BLaER1 (cell line): Measurements from ENCODE around the gene CASZ1.

ENCODE experiments used
- H3K27ac ChIP-seq: shearing (Covaris generic); formaldehyde crosslinking; 2 replicates; pipeline ENCODE4 v1.8.1; 2022
- H3K27me3 ChIP-seq: shearing (Covaris generic); formaldehyde crosslinking; 2 replicates; pipeline ENCODE4 v1.8.1; 2022
- H3K36me3 ChIP-seq: shearing (Covaris generic); formaldehyde crosslinking; 2 replicates; pipeline ENCODE4 v1.8.1; 2022
- H3K4me1 ChIP-seq: shearing (Covaris generic); formaldehyde crosslinking; 2 replicates; pipeline ENCODE4 v1.8.1; 2022
- H3K4me2 ChIP-seq: shearing (Covaris generic); formaldehyde crosslinking; 2 replicates; pipeline ENCODE4 v1.8.1; 2022
- H3K4me3 ChIP-seq: shearing (Covaris generic); formaldehyde crosslinking; 2 replicates; pipeline ENCODE4 v1.8.1; 2022
- H3K9ac ChIP-seq: shearing (Covaris generic); formaldehyde crosslinking; 2 replicates; pipeline ENCODE4 v1.8.1; 2022
- H3K9me3 ChIP-seq: shearing (Covaris generic); formaldehyde crosslinking; 2 replicates; pipeline ENCODE4 v1.8.1; 2022
- H4K20me1 ChIP-seq: shearing (Covaris generic); formaldehyde crosslinking; 2 replicates; pipeline ENCODE4 v1.8.1; 2022
- Cebpa-rat ChIP-seq: shearing (Covaris generic); IDR thresholded peaks from 2 replicates; pipeline ENCODE4 v1.8.1; 2022

CASZ1 gene

DNA sequence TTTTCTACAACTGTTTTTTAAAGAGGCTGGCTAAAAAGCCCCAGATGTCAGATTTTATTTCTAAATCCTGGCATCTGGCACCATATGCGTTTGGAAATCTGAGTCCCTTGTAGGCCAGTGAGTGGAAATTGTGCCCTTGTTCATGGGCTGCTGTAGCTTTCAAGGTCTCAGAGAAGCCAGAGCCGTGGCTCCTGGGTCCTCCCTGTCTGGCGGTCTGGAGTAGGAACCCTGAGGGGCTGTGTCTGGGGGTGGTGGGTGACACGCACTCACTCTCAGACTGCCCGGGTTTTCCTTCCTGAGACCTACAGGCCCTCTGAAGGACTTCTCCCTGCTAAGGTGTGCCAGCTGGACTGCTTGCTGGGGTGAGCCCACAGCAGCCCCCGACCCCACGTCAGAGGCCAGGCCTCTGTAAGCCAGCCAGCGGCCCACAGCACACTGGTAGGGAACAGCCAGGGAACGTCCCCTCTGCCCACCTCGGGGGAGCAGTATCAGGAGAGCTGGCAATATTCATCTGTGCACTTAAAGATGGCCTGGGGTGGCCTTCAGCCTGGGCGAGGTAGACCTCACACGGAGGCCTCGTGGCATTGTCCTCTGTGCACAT is 170.2 kb downstream of the CASZ1 start:
- H4K20me1 ChIP-seq, result no peaks in the 10 kb centered on the region
- H3K4me2 ChIP-seq, result no peak overlapping the region
- H3K27ac ChIP-seq, result 0 out of 2 replicates have a peak overlapping the region, but pooled peaks have one; percentile 35
- no peaks in the 10 kb centered on the region for H3K9me3 ChIP-seq
- no peak overlapping the region for H3K4me3 ChIP-seq
- no peak overlapping the region for H3K9ac ChIP-seq
- H3K4me1 ChIP-seq, result peaks cover 40% of the 10 kb centered on the region
- no peak for TF ChIP-seq Cebpa-rat
- peaks cover 45% of the 10 kb centered on the region for H3K36me3 ChIP-seq
- H3K27me3 ChIP-seq, result no peaks in the 10 kb centered on the region

DNA sequence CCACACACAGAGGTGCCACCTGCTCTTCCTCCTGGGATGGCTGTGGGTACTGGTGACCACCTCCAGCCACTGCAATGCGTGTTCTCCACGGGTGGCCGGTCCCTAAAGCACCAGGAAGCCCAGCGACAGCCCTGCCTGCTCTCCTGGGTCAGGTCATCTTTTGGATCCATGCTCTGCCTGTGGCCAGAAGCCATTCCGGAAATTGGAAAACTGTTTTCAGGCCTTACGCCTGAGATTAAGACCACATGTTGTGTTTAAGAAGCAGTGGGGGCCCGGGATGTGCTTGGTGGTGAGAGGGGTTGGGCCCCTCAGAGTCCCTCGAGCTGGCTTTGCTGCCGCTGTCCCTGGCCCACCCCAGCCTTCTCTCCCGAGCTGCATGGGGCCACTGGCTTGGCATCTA is 170.9 kb downstream of the CASZ1 start:
- 0 out of 2 replicates have a peak overlapping the region, but pooled peaks have one; percentile 35 for H3K27ac ChIP-seq
- peaks cover 45% of the 10 kb centered on the region for H3K36me3 ChIP-seq
- no peak overlapping the region for H3K9ac ChIP-seq
- no peaks in the 10 kb centered on the region for H4K20me1 ChIP-seq
- H3K27me3 ChIP-seq, result no peaks in the 10 kb centered on the region
- peaks cover 33% of the 10 kb centered on the region for H3K4me1 ChIP-seq
- no peak for TF ChIP-seq Cebpa-rat
- H3K9me3 ChIP-seq, result no peaks in the 10 kb centered on the region
- H3K4me3 ChIP-seq, result no peak overlapping the region
- no peak overlapping the region for H3K4me2 ChIP-seq

DNA sequence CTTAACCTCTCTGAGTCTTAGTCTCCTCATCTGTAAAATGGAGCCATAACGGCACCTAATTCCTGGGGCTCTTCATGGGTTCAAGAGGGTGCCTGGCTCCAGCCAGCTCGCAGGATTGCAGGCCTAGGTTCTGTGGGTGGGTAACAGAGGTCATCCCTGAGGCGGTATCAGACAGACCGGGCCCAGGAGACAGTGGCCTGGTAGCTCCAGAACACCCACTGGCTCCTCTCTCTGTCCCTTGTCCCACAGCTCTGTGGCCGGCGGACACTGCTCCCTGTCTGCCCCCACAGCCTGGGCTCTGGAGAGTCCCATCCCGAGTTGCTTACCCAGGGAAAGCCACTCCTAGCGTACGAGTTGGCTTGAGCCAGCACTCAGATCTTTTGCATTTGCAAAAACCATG is 171.4 kb downstream of the CASZ1 start:
- Histone ChIP-seq H3K4me3 (no peak overlapping the region), H3K27ac (no peak overlapping the region), H3K9ac (no peak overlapping the region), H3K36me3 (peaks cover 46% of the 10 kb centered on the region), H3K27me3 (no peaks in the 10 kb centered on the region), H3K4me1 (peaks cover 28% of the 10 kb centered on the region), H3K4me2 (no peak overlapping the region), H3K9me3 (no peaks in the 10 kb centered on the region), H4K20me1 (no peaks in the 10 kb centered on the region)
- no peak for TF ChIP-seq Cebpa-rat

DNA sequence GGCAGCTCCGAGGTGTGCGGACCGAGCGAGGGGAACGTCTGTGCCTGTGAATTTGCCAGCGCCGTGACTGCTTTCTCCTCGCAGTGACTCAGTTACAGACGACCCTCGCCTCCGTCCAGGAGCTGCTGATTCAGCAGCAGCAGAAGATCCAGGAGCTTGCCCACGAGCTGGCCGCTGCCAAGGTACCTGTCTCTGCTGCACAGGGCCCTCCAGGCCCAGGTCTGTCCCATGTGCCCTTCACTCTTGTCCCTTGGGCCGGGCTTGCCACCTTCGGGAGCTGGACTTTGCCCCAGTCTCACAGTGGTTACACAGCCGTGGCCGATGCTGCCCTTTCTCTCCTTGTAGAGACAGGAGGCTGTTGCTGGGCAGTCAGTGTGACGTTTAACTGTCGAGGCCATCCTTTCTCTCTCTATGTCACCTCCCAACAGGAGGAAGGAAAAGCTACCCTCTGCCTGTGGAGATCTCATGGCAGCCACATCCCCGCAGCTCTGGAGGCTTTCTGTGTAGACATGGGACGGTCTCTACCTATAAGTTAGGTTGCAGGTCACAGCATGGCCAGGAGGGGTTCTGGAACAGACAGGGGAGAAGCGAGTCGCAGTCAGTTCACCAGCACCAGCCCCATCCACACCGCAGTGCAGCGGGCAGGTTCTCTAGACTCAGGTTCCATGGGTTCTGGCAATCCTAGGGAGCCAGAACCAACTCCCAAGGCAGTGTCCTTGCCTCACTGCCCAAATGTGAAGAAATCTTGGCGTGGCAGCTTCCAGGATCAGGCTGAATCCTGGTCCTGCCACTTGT is 172.0 kb downstream of the CASZ1 start:
- Histone ChIP-seq H3K36me3 (peaks cover 51% of the 10 kb centered on the region), H4K20me1 (no peaks in the 10 kb centered on the region), H3K27ac (no peak overlapping the region), H3K9me3 (no peaks in the 10 kb centered on the region), H3K27me3 (no peaks in the 10 kb centered on the region), H3K4me3 (no peak overlapping the region), H3K4me1 (peaks cover 22% of the 10 kb centered on the region), H3K4me2 (no peak overlapping the region), H3K9ac (no peak overlapping the region)
- TF ChIP-seq Cebpa-rat, result no peak

DNA sequence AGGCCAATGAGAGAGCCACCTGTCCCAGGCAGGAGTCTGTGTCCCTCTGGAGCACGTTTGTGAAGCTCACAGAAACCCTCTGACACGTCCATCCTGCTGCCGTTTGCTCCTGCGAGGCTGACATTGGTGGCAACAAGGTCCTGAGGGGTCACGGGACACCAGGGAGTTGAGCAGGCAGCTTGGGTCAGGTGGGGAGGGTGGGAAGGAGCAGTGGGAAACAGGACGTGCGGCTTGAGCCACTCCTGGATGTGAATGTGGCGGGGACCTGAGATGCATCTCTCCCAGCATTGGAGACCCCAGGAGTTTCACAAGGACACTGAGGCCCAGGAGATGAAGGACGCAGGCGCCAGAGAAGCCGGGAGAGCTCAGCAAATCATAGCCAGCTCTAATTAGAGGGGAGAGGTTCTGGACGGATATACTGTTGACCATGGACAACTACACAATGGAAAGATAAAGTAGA is 172.7 kb downstream of the CASZ1 start:
- TF ChIP-seq Cebpa-rat, result no peak
- H3K27me3 ChIP-seq, result no peaks in the 10 kb centered on the region
- no peaks in the 10 kb centered on the region for H3K9me3 ChIP-seq
- H3K4me3 ChIP-seq, result no peak overlapping the region
- peaks cover 57% of the 10 kb centered on the region for H3K36me3 ChIP-seq
- peaks cover 14% of the 10 kb centered on the region for H3K4me1 ChIP-seq
- no peak overlapping the region for H3K9ac ChIP-seq
- H4K20me1 ChIP-seq, result no peaks in the 10 kb centered on the region
- H3K4me2 ChIP-seq, result no peak overlapping the region
- H3K27ac ChIP-seq, result no peak overlapping the region

DNA sequence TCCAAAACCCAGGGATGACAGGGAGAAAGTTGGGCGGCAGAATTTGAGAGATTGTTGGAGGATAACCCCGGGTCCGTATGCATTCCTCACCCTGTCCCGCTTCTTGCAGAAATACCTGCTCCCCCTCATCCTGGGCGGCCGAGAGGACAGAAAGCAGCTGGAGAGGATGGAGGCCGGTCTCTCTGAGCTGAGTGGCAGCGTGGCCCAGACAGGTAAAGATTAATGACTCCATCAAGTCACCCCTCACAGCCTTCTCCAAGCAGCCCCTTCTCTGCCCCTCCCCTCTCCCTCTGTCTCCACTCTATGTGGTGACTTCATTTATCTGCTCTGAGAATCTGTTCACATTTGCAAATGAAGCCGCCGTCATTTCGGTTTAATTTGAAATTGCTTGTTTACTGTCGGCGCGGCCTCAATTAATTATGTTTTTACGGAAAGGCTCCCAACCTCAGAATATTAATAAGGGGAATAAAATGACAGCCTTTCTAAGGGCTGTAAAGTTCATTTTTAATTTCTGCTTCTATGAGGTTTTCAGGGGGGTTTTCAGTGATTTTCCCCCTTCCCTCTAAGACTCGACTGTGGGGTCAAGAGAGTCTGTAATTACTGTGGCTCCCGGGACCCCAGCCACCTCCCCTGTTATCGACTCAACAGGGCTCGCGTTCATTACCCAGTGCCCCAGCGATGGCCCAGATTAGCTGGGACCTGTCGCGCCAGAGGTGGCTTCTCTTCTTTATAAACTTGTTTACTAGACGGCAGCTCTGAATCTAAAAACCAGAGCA is 173.3 kb downstream of the CASZ1 start:
- H3K27ac ChIP-seq, result no peak overlapping the region
- H3K9me3 ChIP-seq, result no peaks in the 10 kb centered on the region
- no peaks in the 10 kb centered on the region for H3K27me3 ChIP-seq
- H3K36me3 ChIP-seq, result peaks cover 63% of the 10 kb centered on the region
- no peak overlapping the region for H3K9ac ChIP-seq
- TF ChIP-seq Cebpa-rat, result no peak
- 0 out of 2 replicates have a peak, but pooled peaks cover 10% of the 10 kb centered on the region for H3K4me1 ChIP-seq
- no peaks in the 10 kb centered on the region for H4K20me1 ChIP-seq
- no peak overlapping the region for H3K4me2 ChIP-seq
- no peak overlapping the region for H3K4me3 ChIP-seq

DNA sequence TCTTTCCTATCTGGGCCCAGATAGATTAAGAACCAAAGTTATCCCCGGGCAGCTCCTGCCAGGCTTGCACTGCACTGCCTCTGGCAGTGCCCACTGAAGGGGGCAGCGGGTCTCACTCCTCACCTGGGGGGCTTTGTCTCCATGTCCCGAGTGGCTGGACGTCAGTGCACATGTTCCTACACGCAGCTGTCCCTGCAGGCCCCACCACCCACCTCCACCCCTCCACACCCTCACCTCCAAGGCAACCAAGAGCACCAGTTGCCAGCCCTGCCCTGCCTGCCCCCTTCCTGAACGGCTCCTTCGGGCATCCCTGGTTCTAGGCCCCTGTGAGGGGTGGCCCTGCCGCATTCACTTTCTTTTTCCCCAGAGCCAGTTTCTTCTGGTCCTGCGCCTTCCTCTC is 174.5 kb downstream of the CASZ1 start:
- Histone ChIP-seq H3K4me2 (no peak overlapping the region), H3K4me1 (0 out of 2 replicates have a peak, but pooled peaks cover 3% of the 10 kb centered on the region), H3K27ac (no peak overlapping the region), H3K36me3 (peaks cover 64% of the 10 kb centered on the region), H4K20me1 (no peaks in the 10 kb centered on the region), H3K9me3 (no peaks in the 10 kb centered on the region), H3K4me3 (no peak overlapping the region), H3K9ac (no peak overlapping the region), H3K27me3 (no peaks in the 10 kb centered on the region)
- no peak for TF ChIP-seq Cebpa-rat

DNA sequence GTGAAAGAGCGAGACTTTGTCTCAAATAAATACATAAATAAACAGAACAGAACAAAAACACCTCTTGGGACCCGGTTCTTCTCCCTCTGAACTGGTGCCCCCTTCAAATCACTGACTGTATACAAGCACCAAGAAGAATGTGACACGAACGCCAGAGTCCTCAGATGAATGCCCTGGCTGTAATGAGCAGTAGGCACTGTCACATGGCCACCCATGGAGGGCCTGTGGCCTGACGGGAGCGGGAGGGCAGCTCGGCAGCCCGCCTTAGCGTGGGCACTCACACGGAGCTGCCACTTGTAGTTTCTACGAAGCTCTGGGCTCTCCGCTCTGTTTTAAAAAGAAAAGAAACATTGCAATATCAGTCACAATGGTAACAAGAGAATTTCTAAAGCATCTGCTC is 175.7 kb downstream of the CASZ1 start:
- 0 out of 2 replicates have a peak, but pooled peaks cover 3% of the 10 kb centered on the region for H3K4me1 ChIP-seq
- TF ChIP-seq Cebpa-rat, result no peak
- no peaks in the 10 kb centered on the region for H3K9me3 ChIP-seq
- H3K4me3 ChIP-seq, result no peak overlapping the region
- no peak overlapping the region for H3K9ac ChIP-seq
- H4K20me1 ChIP-seq, result peaks cover 5% of the 10 kb centered on the region
- no peak overlapping the region for H3K4me2 ChIP-seq
- H3K27ac ChIP-seq, result no peak overlapping the region
- no peaks in the 10 kb centered on the region for H3K27me3 ChIP-seq
- peaks cover 58% of the 10 kb centered on the region for H3K36me3 ChIP-seq

DNA sequence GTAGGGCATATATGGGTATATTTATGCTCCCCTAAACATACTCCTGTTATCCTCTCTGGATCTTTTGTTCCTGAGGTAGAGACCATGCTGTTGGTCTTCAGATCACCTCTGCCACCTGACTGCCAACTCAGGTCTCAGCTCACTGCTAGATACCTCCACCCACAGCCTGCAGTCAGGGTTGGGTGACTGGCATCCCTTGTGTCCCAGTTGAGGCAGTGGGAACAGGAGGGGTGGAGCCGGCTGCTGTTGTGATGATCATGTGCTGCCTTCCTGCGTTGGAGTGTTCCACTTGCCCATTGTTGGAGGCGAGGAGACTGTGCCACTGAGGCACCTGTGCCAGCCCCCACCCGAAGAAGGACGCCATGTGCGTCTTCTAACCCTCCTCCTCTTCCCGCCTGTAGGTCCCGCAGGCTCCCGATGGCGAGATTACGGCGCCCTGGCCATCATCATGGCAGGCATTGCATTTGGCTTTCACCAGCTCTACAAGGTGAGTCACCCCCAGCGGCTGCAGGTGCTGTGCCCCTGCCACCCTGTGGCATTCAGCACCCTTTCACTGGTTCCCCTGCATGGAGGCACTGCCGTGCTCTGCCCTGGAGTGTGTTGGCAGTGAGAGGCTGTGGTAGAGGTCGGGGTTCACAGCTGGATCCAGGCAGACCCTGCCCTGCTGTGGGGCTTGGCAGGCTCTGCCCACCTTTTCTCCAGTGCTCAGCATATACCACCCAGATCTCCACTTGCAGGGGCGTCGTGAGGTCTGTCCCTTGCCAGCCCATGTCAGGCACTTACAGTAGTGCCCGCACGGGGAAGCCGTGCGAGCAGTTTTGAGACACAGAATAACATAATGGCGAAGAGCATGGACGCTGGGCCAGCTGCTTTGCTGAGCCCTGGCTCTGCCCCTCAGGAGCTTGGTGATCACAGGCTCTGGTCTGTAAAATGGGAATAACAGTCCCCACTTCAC is 178.2 kb downstream of the CASZ1 start:
- TF ChIP-seq Cebpa-rat, result no peak
- H3K4me1 ChIP-seq, result 0 out of 2 replicates have a peak, but pooled peaks cover 3% of the 10 kb centered on the region

More for the DNA sequence above, 178.2 kb downstream of the CASZ1 start:
- Histone ChIP-seq H3K27ac (no peak overlapping the region), H3K27me3 (no peaks in the 10 kb centered on the region), H3K4me3 (no peak overlapping the region), H3K36me3 (peaks cover 44% of the 10 kb centered on the region), H3K4me2 (no peak overlapping the region), H3K9ac (no peak overlapping the region), H3K9me3 (no peaks in the 10 kb centered on the region), H4K20me1 (peaks cover 29% of the 10 kb centered on the region)
